ENCODE results near the gene VPS16. TPM values are rescaled to one million over a fixed set of nuclear protein-coding genes. Genes with fewer than 3 reads are reported as not detected.

The VPS16 gene
- total and polyA plus RNA-seq, 2 of the 4 experiments (the other 2 are of a cell fraction) = 38.7 to 48.0 TPM

DNA sequence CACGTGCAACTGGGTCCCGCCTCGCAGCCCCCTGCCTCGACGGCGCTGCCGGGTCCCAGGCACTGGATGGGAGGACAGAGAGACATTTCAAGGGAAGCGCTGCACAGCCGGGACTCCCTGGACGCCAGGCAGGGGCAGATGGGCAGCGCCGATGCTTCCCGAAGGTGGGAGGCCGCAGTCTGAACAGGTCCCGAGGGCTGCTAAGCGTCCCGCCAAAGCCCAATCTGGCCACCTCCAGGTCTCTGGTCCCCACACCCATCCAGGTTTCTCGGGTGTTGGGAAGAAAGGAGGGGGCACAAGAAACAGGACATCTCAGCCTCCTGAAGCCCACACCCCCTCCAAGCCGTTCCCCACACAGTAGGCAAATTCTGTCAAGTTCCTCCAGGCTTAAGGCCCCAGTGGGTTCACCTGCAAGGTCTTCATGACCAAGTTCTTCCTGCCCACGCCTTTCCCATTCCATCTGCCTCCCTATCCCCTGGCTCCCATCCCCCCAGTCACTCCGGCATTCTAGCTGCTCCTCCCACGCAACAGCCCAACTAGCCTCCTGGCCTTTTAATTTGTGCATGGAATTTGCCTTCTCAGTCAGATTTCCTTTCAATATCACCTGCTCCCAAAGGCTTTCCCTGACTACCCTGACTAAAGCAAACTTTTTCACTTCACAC is 34.7 kb upstream of the VPS16 start (continued):
- TF ChIP-seq FOS (IDR thresholded peaks at IDR 0.05; ENCODE audit: low read depth, low read length) = no peak
- TF ChIP-seq NFE2L2 (IDR thresholded peaks at IDR 0.05; ENCODE audit: low read depth, low read length) = no peak
- no peak for TF ChIP-seq BHLHE40 (IDR thresholded peaks at IDR 0.05; ENCODE audit: low read depth, low read length)
- no peak for TF ChIP-seq RCOR1 (IDR thresholded peaks at IDR 0.05; ENCODE audit: insufficient replicate concordance, low read length)

DNA sequence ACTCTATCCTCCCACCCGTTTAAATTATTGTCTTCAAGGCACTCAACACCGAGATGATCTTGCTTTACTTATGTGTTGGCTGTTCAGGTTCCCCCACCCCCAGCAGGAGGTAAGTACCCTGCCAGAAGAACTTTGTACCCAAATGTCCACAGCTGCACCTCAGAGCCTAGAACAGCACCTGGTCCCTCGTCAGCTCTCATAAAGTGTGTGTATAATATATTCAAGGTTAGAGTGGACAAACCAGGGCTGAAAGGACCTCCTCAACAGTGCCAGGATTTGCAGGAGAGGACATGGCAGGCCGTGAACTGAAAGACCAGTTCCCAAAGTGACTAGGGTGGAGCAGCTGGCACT is 34.2 kb upstream of the VPS16 start:
- H3K18ac ChIP-seq (ENCODE audit: low read depth, low read length) = no peak overlapping the region
- H3K27me3 ChIP-seq (ENCODE audit: control insufficient read depth, insufficient read depth, low read length) = peaks cover 55% of the 10 kb centered on the region
- no peaks in the 10 kb centered on the region for H3K36me3 ChIP-seq (ENCODE audit: control insufficient read depth, insufficient read depth, low read length)
- H4K5ac ChIP-seq (ENCODE audit: low read depth, low read length) = no peak overlapping the region
- peaks cover 3% of the 10 kb centered on the region; the same call in 1 of the 2 replicates for H3K9me1 ChIP-seq (ENCODE audit: insufficient read depth, low read length)
- no peak overlapping the region for H3K14ac ChIP-seq (replicated peaks; ENCODE audit: low read depth, low read length)
- DNase-seq = no peak
- H4K20me1 ChIP-seq (ENCODE audit: insufficient read depth, low read length) = no peaks in the 10 kb centered on the region
- H4K91ac ChIP-seq (ENCODE audit: insufficient read depth, low read depth, low read length) = no peak overlapping the region
- 0 out of 2 replicates have a peak, but pooled peaks cover 3% of the 10 kb centered on the region for H3K4me1 ChIP-seq (ENCODE audit: control insufficient read depth, insufficient read depth, low read length)
- H2AK9ac ChIP-seq (replicated peaks; ENCODE audit: low read depth, low read length, poor library complexity) = no peak overlapping the region
- H3K9me3 ChIP-seq (ENCODE audit: control insufficient read depth, insufficient read depth, low read length) = 0 out of 2 replicates have a peak, but pooled peaks cover 5% of the 10 kb centered on the region
- H4K8ac ChIP-seq (ENCODE audit: low read depth in 2 of 2, low read length in 2 of 2) = no peak overlapping the region
- H2BK5ac ChIP-seq (ENCODE audit: low read depth, low read length, poor library complexity, severe bottlenecking) = no peak overlapping the region
- no peak overlapping the region for H3K56ac ChIP-seq (ENCODE audit: extremely low read depth, insufficient read depth, low read length)
- H2BK15ac ChIP-seq (ENCODE audit: low read depth, low read length) = no peak overlapping the region
- no peak overlapping the region for H3K4ac ChIP-seq (ENCODE audit: low read depth, low read length)
- 33% methylated on average over 1 of the region's 4 CpGs; no CpG with 5 or more reads in 1 of the 2 experiments for WGBS, 2 experiments (ENCODE audit: extremely low coverage in 2 of 2, insufficient read length in 1 of 2)
- ATAC-seq (ENCODE audit: low read depth) = no peak
- in situ Hi-C loops (cut with MboI; ENCODE audit: low sequenced_read_pairs) = loop anchor here (25.0 kb wide), 1 partner anchor 694 kb away; the partner anchor contains the start of gene STK35
- intact Hi-C loops (cut with micrococcal nuclease) = no loop called here
- H3K9ac ChIP-seq (ENCODE audit: low read depth, low read length) = no peak overlapping the region
- H3K4me2 ChIP-seq (ENCODE audit: low read depth, low read length) = no peak overlapping the region
- H3K4me3 ChIP-seq (ENCODE audit: insufficient read depth, low read depth, low read length) = no peak overlapping the region
- ChIA-PET CTCF (no interaction called here), POLR2A (ENCODE audit: unreplicated experiment) (no interaction called here)
- dilution Hi-C loops (cut with HindIII; ENCODE audit: low sequenced_read_pairs, unreplicated experiment) = no loop called here
- H3K23ac ChIP-seq (ENCODE audit: low read depth, low read length) = no peak overlapping the region
- no peak overlapping the region for H2AK5ac ChIP-seq (ENCODE audit: low read depth, low read length)
- H2BK20ac ChIP-seq (ENCODE audit: low read depth, low read length) = no peak overlapping the region
- H2BK120ac ChIP-seq (ENCODE audit: low read depth, low read length) = no peak overlapping the region
- H3K27ac ChIP-seq (ENCODE audit: insufficient read depth, low read length) = no peak overlapping the region
- BruUV-seq (replicated peaks) = no TSS peak
- no peaks in the 10 kb centered on the region for H3K79me1 ChIP-seq (ENCODE audit: low read depth in 1 of 2, low read length in 2 of 2)
- peak overlapping the region; percentile 65 for H2AFZ ChIP-seq (replicated peaks; ENCODE audit: low read length, poor library complexity)
- no peak for TF ChIP-seq SMC3 (IDR thresholded peaks at IDR 0.05; ENCODE audit: low read depth, low read length)
- TF ChIP-seq, protein P1, sequence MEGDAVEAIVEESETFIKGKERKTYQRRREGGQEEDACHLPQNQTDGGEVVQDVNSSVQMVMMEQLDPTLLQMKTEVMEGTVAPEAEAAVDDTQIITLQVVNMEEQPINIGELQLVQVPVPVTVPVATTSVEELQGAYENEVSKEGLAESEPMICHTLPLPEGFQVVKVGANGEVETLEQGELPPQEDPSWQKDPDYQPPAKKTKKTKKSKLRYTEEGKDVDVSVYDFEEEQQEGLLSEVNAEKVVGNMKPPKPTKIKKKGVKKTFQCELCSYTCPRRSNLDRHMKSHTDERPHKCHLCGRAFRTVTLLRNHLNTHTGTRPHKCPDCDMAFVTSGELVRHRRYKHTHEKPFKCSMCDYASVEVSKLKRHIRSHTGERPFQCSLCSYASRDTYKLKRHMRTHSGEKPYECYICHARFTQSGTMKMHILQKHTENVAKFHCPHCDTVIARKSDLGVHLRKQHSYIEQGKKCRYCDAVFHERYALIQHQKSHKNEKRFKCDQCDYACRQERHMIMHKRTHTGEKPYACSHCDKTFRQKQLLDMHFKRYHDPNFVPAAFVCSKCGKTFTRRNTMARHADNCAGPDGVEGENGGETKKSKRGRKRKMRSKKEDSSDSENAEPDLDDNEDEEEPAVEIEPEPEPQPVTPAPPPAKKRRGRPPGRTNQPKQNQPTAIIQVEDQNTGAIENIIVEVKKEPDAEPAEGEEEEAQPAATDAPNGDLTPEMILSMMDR (conservative IDR thresholded peaks at IDR 0.05; ENCODE audit: low read depth, low read length) = no peak
- TF ChIP-seq MAFK (IDR thresholded peaks at IDR 0.05; ENCODE audit: low read depth, low read length) = no peak
- no peak for TF ChIP-seq NFE2L2 (IDR thresholded peaks at IDR 0.05; ENCODE audit: low read depth, low read length)
- no peak for TF ChIP-seq BHLHE40 (IDR thresholded peaks at IDR 0.05; ENCODE audit: low read depth, low read length)
- no peak for TF ChIP-seq RFX5 (IDR thresholded peaks at IDR 0.05; ENCODE audit: low read depth, low read length)
- TF ChIP-seq MAZ (IDR thresholded peaks at IDR 0.05; ENCODE audit: borderline replicate concordance, low read depth, low read length) = no peak
- no peak for TF ChIP-seq RAD21 (IDR thresholded peaks at IDR 0.05; ENCODE audit: low read length)
- TF ChIP-seq, protein P2, sequence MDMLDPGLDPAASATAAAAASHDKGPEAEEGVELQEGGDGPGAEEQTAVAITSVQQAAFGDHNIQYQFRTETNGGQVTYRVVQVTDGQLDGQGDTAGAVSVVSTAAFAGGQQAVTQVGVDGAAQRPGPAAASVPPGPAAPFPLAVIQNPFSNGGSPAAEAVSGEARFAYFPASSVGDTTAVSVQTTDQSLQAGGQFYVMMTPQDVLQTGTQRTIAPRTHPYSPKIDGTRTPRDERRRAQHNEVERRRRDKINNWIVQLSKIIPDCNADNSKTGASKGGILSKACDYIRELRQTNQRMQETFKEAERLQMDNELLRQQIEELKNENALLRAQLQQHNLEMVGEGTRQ (IDR thresholded peaks at IDR 0.05; ENCODE audit: low read depth, low read length) = no peak
- TF ChIP-seq, protein P3, sequence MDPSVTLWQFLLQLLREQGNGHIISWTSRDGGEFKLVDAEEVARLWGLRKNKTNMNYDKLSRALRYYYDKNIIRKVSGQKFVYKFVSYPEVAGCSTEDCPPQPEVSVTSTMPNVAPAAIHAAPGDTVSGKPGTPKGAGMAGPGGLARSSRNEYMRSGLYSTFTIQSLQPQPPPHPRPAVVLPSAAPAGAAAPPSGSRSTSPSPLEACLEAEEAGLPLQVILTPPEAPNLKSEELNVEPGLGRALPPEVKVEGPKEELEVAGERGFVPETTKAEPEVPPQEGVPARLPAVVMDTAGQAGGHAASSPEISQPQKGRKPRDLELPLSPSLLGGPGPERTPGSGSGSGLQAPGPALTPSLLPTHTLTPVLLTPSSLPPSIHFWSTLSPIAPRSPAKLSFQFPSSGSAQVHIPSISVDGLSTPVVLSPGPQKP (IDR thresholded peaks at IDR 0.05; ENCODE audit: borderline replicate concordance, low read depth, low read length) = no peak
- TF ChIP-seq FOS (IDR thresholded peaks at IDR 0.05; ENCODE audit: low read depth, low read length) = no peak
- no peak for TF ChIP-seq RCOR1 (IDR thresholded peaks at IDR 0.05; ENCODE audit: insufficient replicate concordance, low read length)
